Fibroblast of lung (primary cell): ENCODE measurements around the gene GPR4.

Experiments used
- EZH2 ChIP-seq: IDR thresholded peaks from 2 replicates; pipeline ENCODE4 v1.5.1; 2012; ENCODE audit warnings: low read length, control low read depth, mild to moderate bottlenecking; ENCODE audit errors: missing control alignments
- TF ChIP-seq, protein P1 (sequence below), 2 donors: IDR thresholded peaks in 1 of 2; conservative IDR thresholded peaks in 1 of 2; 1 replicate in 1 of 2; 2 replicates in 1 of 2; pipeline ENCODE4 v1.5.1; 2011 to 2012; ENCODE audit warnings: low read length in 2 of 2, control low read depth in 1 of 2, inconsistent platforms in 1 of 2, low read depth in 1 of 2, mild to moderate bottlenecking in 1 of 2

DNA sequence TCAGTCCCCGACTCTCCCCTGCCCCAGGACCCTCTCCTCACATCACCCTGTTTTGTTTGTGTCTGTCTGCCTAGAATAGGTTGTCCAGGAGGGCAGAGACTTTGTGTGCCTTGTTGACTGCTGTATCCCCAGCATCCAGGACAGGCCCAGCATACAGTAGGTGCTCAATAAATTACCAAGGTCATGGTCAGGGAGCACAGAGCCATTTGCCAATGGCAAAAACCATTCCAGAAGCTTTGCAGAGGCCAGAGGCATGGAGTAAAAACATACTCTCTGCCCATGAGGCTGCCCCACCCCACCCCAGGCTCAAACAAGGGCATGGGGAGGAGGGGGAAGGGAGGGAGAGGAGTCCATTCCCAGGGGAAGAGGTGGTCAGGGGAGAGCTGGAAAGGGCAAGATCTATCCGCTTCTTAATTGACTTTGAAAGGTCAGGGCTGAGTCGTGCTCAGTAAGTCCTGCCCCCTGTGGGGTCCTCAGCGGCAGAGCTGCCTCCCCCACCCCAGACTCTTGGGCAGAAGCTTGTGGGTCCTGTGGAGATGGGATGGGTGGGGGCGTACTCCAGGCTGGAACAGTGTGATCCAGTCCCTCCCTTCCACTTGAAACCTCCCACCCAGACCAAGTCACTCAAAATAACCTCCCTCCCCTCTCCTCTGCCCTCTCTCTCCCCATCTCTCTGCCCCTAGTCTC is 4.4 kb downstream of the GPR4 start:
- TF ChIP-seq, protein P1, sequence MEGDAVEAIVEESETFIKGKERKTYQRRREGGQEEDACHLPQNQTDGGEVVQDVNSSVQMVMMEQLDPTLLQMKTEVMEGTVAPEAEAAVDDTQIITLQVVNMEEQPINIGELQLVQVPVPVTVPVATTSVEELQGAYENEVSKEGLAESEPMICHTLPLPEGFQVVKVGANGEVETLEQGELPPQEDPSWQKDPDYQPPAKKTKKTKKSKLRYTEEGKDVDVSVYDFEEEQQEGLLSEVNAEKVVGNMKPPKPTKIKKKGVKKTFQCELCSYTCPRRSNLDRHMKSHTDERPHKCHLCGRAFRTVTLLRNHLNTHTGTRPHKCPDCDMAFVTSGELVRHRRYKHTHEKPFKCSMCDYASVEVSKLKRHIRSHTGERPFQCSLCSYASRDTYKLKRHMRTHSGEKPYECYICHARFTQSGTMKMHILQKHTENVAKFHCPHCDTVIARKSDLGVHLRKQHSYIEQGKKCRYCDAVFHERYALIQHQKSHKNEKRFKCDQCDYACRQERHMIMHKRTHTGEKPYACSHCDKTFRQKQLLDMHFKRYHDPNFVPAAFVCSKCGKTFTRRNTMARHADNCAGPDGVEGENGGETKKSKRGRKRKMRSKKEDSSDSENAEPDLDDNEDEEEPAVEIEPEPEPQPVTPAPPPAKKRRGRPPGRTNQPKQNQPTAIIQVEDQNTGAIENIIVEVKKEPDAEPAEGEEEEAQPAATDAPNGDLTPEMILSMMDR (conservative IDR thresholded peaks at IDR 0.05 in 1 of 2, IDR thresholded peaks at IDR 0.05 in 1 of 2; ENCODE audit: low read depth in 1 of 2, low read length in 2 of 2) = no peak
- TF ChIP-seq EZH2 = no peak
